Mucosa of stomach (tissue), 1 donor: ENCODE measurements around the gene EIF6.

ENCODE experiments used
- H3K27me3 ChIP-seq: one replicate; pipeline ENCODE4 v1.7.0; 2013; ENCODE audit warnings: mild to moderate bottlenecking, low read length; ENCODE audit not compliant: control insufficient read depth, insufficient read depth
- H3K36me3 ChIP-seq: one replicate; pipeline ENCODE4 v1.7.0; 2013; ENCODE audit warnings: low read length; ENCODE audit not compliant: control insufficient read depth, insufficient read depth
- H3K4me1 ChIP-seq: one replicate; pipeline ENCODE4 v1.7.0; 2013; ENCODE audit warnings: mild to moderate bottlenecking, low read length; ENCODE audit not compliant: control insufficient read depth, insufficient read depth
- H3K4me3 ChIP-seq: one replicate; pipeline ENCODE4 v1.7.0; 2013; ENCODE audit warnings: low read length
- H3K9ac ChIP-seq: one replicate; pipeline ENCODE4 v1.7.0; 2013; ENCODE audit warnings: mild to moderate bottlenecking, low read length, moderate library complexity
- H3K9me3 ChIP-seq: one replicate; pipeline ENCODE4 v1.7.0; 2013; ENCODE audit warnings: mild to moderate bottlenecking, low read length, moderate library complexity; ENCODE audit not compliant: control insufficient read depth
- donor health status: Pancreatic carcinoma.

The EIF6 gene

DNA sequence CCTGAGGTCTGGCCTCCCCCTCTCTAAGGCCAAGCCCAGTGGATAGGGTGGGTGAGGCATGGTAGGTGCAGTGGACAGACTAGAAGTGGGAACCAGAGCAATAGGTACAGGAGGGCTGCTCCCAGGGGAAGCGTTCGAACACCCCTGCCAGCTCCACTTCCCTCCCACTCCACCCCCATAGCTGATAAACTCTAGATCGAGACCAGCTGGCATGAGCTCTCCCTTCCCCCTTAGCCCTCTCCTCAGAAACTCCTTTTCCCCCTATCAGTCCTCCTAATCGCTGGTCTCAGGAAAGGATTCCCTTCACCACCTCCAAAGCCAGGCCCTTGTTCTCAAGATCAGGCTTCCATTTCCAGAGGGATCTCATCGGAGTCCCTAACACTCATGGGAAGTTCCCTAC is 13.7 kb upstream of the EIF6 start:
- H3K4me1 ChIP-seq = peaks cover 8% of the 10 kb centered on the region
- H3K4me3 ChIP-seq = no peak overlapping the region
- no peaks in the 10 kb centered on the region for H3K9me3 ChIP-seq
- no peak overlapping the region for H3K9ac ChIP-seq
- no peaks in the 10 kb centered on the region for H3K36me3 ChIP-seq
- peaks cover 19% of the 10 kb centered on the region for H3K27me3 ChIP-seq

- H3K9ac ChIP-seq = no peak overlapping the region
- H3K4me1 ChIP-seq = peaks cover 6% of the 10 kb centered on the region
- H3K4me3 ChIP-seq = no peak overlapping the region
- H3K36me3 ChIP-seq = no peaks in the 10 kb centered on the region
- no peaks in the 10 kb centered on the region for H3K9me3 ChIP-seq
- H3K27me3 ChIP-seq = peaks cover 19% of the 10 kb centered on the region
These were observed 13.2 kb upstream of the EIF6 start for GRCh38 chr20:35297740-35298139.

DNA sequence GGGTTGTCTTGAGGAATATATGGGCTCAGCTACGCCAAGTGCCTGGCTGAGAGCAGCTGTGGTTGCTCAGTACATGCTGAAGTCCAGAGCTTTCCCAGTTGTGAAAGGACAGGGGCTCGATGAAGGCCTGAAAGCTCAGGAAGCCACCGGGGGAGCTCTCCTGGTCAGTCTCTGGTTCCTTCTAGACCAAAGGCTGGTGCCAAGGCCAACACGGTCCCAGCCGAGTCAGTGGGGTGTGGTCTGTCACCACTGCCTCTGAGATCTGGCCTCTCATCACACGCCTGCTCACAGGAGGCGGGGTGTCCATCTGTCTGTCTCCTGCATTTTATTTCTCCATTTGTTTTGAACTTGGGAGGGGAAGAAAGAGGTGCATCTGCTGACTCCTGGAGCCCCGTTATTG is 12.6 kb upstream of the EIF6 start:
- H3K9me3 ChIP-seq = no peaks in the 10 kb centered on the region
- H3K4me1 ChIP-seq = peaks cover under 1% of the 10 kb centered on the region

DNA sequence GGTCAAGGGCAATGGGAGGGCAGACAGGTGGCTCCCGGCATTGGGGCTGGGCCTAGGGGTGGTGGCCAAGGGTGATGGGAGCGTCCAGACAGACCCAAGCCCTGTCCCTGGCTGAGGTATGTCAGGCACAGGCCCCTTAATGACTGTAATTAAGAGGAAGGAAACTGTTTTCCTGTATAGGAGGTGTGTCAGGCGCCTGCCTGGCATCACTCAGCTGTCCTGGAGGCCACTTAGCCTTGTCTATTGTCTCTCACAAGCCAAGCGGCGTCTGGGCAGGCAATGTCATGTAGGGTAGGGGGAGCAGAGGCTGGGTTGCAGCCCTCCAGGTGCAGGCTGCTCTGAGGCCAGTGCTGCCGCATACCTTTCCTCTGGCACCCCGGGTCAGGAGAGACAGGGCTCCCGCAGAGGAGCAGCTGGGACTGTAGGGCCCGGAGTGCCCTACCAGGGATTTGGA is 11.6 kb upstream of the EIF6 start:
- no peaks in the 10 kb centered on the region for H3K4me1 ChIP-seq
- no peak overlapping the region for H3K9ac ChIP-seq
- no peaks in the 10 kb centered on the region for H3K36me3 ChIP-seq
- peaks cover 23% of the 10 kb centered on the region for H3K27me3 ChIP-seq
- H3K9me3 ChIP-seq = no peaks in the 10 kb centered on the region
- no peak overlapping the region for H3K4me3 ChIP-seq

More for the DNA sequence above, 12.6 kb upstream of the EIF6 start:
- H3K4me3 ChIP-seq = no peak overlapping the region
- peaks cover 19% of the 10 kb centered on the region for H3K27me3 ChIP-seq
- H3K9ac ChIP-seq = no peak overlapping the region
- H3K36me3 ChIP-seq = no peaks in the 10 kb centered on the region

GRCh38 chr20:35295674-35296073 is 11.1 kb upstream of the EIF6 start:
- no peaks in the 10 kb centered on the region for H3K9me3 ChIP-seq
- H3K36me3 ChIP-seq = no peaks in the 10 kb centered on the region
- H3K4me3 ChIP-seq = no peak overlapping the region
- no peak overlapping the region for H3K9ac ChIP-seq
- no peaks in the 10 kb centered on the region for H3K4me1 ChIP-seq
- H3K27me3 ChIP-seq = peaks cover 27% of the 10 kb centered on the region

DNA sequence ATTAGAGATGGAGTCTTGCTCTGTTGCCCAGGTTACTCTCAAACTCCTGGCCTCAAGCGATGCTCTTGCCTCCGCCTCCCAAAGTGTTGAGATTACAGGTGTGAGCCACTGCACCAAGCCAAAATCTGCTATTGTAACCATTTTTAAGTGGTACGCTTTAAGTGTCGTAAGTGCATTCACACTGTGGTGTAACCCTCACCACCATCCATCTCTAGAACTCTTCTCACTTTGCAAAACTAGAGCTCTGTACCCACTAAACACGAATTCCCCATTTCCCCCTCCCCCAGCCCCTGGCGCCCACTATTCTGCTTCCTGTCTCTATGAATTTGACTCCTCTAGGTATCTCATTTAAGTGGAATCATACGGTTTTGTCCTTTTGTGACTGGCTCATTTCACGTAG is 10.5 kb upstream of the EIF6 start:
- H3K4me3 ChIP-seq = no peak overlapping the region
- H3K4me1 ChIP-seq = no peaks in the 10 kb centered on the region
- no peaks in the 10 kb centered on the region for H3K9me3 ChIP-seq
- H3K9ac ChIP-seq = no peak overlapping the region
- H3K27me3 ChIP-seq = peaks cover 30% of the 10 kb centered on the region
- H3K36me3 ChIP-seq = no peaks in the 10 kb centered on the region

DNA sequence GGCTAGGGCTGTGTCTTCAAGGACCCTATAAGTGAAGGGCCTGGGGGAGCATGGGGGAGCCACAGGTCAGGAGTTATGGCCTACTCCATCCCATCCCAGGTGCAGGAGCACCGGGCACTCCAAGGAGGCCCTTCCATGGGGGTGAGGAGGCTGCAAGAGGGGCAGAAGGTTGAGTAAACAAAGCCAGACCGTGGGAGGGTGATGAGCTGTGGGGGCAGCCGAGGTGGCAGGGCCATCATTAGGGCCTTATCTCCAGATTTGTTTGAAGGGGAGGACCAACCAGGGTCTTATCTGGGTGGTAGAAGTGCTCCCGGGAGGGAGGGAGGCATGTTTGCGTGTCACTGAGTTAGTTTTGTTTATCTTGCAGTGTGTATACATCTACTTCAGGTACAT is 9.7 kb upstream of the EIF6 start:
- no peak overlapping the region for H3K9ac ChIP-seq
- no peaks in the 10 kb centered on the region for H3K9me3 ChIP-seq
- H3K27me3 ChIP-seq = peaks cover 30% of the 10 kb centered on the region

GRCh38 chr20:35293303-35294292 is 9.0 kb upstream of the EIF6 start:
- Histone ChIP-seq H3K4me3 (no peak overlapping the region), H3K27me3 (peaks cover 30% of the 10 kb centered on the region), H3K36me3 (no peaks in the 10 kb centered on the region), H3K9me3 (no peaks in the 10 kb centered on the region), H3K4me1 (no peaks in the 10 kb centered on the region), H3K9ac (no peak overlapping the region)

More for the DNA sequence above, 9.7 kb upstream of the EIF6 start:
- Histone ChIP-seq H3K4me1 (no peaks in the 10 kb centered on the region), H3K4me3 (no peak overlapping the region), H3K36me3 (no peaks in the 10 kb centered on the region)

DNA sequence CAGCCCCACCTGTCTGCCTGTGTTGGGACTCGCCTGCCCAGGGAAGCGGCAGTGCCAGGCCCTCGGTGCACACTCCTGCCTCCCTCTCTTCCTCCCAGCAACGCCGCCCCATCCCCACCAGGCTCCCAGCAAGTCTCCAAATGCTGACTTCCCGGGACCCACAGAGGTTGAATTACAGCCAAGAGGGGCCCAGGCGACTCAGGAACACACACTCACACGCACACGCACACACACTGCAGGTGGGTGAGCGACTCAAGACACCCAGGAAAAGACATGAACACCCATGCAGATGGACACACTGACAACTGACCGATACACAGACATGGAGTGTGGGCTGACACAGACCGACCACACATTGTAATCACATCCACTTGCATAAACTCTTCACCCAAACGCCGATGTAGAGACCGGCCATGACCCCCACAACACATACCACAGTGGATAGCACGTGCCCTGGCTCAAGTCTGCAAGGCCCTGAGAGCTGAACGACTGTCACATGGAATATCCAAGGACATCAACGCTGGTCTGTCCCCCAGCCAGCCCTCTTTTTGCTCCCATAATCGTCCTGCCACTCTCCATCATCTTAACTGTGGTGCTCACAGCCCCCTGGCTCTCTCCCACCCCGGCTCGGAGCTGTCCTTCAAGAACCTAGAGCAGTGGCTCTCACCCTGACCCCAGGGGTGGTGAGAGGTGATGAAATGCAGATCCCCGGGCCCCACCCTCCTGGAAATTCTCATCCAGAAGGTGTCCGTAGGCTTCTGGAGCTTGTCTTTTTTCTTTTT is 8.1 kb upstream of the EIF6 start:
- H3K27me3 ChIP-seq = peaks cover 30% of the 10 kb centered on the region
- no peak overlapping the region for H3K9ac ChIP-seq
- no peak overlapping the region for H3K4me3 ChIP-seq
- H3K4me1 ChIP-seq = no peaks in the 10 kb centered on the region
- no peaks in the 10 kb centered on the region for H3K36me3 ChIP-seq
- no peaks in the 10 kb centered on the region for H3K9me3 ChIP-seq

- Histone ChIP-seq H3K4me3 (no peak within 1 kb of the TSS), H3K9ac (no peak within 1 kb of the TSS), H3K36me3 (no peaks in the 10 kb centered on the region), H3K4me1 (no peaks in the 10 kb centered on the region), H3K9me3 (no peaks in the 10 kb centered on the region), H3K27me3 (peaks cover 24% of the 10 kb centered on the region)
These were observed 7.3 kb upstream of the EIF6 start, which contains the start of gene FAM83C for GRCh38 chr20:35291654-35292503. Gene FAM83C (minus strand): TSS chr20:35292425. CDS start chr20:35292304, 121 bp downstream.

DNA sequence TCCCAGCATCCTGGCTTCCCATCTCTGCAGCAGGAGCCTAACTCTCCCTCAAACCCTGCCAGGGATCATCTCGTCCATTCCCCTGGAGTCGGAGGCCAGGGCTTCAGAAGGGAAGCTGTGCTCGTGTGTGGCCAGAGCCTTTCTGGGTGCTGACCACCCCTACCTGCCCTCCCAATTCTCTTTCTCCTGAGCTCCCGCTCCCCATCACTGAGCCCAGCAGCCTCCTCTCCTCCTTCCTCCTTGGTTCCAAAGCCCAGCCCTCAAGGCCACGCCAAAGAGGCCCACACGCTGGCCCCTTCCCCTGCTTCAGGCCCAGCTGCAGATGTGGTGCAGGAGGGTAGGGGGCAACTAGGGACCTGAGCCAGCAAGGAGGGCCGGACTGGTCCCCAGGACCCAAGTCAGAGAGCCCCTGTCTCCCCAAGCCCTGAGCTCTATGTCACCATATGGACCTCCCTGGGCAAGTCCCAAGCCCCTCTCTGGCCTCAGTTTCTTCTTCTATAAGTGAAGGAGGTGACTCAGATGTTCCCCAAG is 6.4 kb upstream of the EIF6 start:
- Histone ChIP-seq H3K4me1 (no peaks in the 10 kb centered on the region), H3K36me3 (no peaks in the 10 kb centered on the region), H3K9ac (no peak overlapping the region), H3K4me3 (no peak overlapping the region), H3K9me3 (no peaks in the 10 kb centered on the region), H3K27me3 (peaks cover 15% of the 10 kb centered on the region)
